Ishikawa (cell line): ENCODE results near the gene NFILZ.

Source experiments
- CEBPB ChIP-seq: IDR thresholded peaks from 2 replicates; pipeline ENCODE4 v1.6.1; 2012
- CREB1 ChIP-seq: IDR thresholded peaks from 2 replicates; pipeline ENCODE4 v1.6.1; 2012; ENCODE audit warnings: low read depth
- EGR1 ChIP-seq: IDR thresholded peaks from 2 replicates; pipeline ENCODE4 v1.6.1; 2012
- EP300 ChIP-seq: IDR thresholded peaks from 2 replicates; pipeline ENCODE4 v1.6.1; 2012; ENCODE audit warnings: borderline replicate concordance
- FOXM1 ChIP-seq: IDR thresholded peaks from 2 replicates; pipeline ENCODE4 v1.6.1; 2012; ENCODE audit warnings: low read depth, borderline replicate concordance
- MAX ChIP-seq: IDR thresholded peaks from 2 replicates; pipeline ENCODE4 v1.6.1; 2012
- NFIC ChIP-seq: IDR thresholded peaks from 2 replicates; pipeline ENCODE4 v1.6.1; 2012
- RAD21 ChIP-seq: IDR thresholded peaks from 2 replicates; pipeline ENCODE4 v1.6.1; 2012; ENCODE audit warnings: low read depth
- REST ChIP-seq: IDR thresholded peaks from 2 replicates; pipeline ENCODE4 v1.6.1; 2012; ENCODE audit warnings: low read depth, mild to moderate bottlenecking
- TAF1 ChIP-seq: IDR thresholded peaks from 2 replicates; pipeline ENCODE4 v1.6.1; 2012; ENCODE audit warnings: low read depth, mild to moderate bottlenecking
- TCF12 ChIP-seq: IDR thresholded peaks from 2 replicates; pipeline ENCODE4 v1.6.1; 2012; ENCODE audit warnings: low read depth
- TEAD4 ChIP-seq: IDR thresholded peaks from 2 replicates; pipeline ENCODE4 v1.6.1; 2012
- USF1 ChIP-seq: IDR thresholded peaks from 2 replicates; pipeline ENCODE4 v1.6.1; 2012
- YY1 ChIP-seq: IDR thresholded peaks from 2 replicates; pipeline ENCODE4 v1.6.1; 2012; ENCODE audit warnings: low read depth
- ZBTB7A ChIP-seq: IDR thresholded peaks from 2 replicates; pipeline ENCODE4 v1.6.1; 2012; ENCODE audit warnings: low read depth

NFILZ gene

GRCh38 chr19:8630796-8631424, 477 bp downstream of the NFILZ start:
- no peak for TF ChIP-seq TAF1
- TF ChIP-seq NFIC = peak; percentile 80
- peak; percentile 67 for TF ChIP-seq TEAD4
- no peak for TF ChIP-seq RAD21
- TF ChIP-seq FOXM1 = 0 out of 2 replicates have a peak, but pooled peaks have one; percentile 47
- peak; percentile 84 for TF ChIP-seq TCF12
- TF ChIP-seq EP300 = peak; percentile 76
- TF ChIP-seq MAX = no peak

GRCh38 chr19:8631425-8631819, 989 bp downstream of the NFILZ start:
- TF ChIP-seq TCF12 (peak; percentile 21), CREB1 (no peak), EGR1 (no peak), NFIC (peak; percentile 4; the same call in 1 of the 2 replicates)

GRCh38 chr19:8635422-8635821, 5.0 kb downstream of the NFILZ start:
- TF ChIP-seq CEBPB = no peak
- TF ChIP-seq RAD21 = no peak
- TF ChIP-seq USF1 = no peak
- no peak for TF ChIP-seq MAX
- no peak for TF ChIP-seq CREB1
- TF ChIP-seq EGR1 = no peak
- TF ChIP-seq TEAD4 = no peak
- no peak for TF ChIP-seq REST

- TF ChIP-seq EP300 (peak; percentile 34; the same call in 1 of the 2 replicates), RAD21 (no peak), YY1 (no peak), EGR1 (no peak), CEBPB (0 out of 2 replicates have a peak, but pooled peaks have one; percentile 49), TCF12 (0 out of 2 replicates have a peak, but pooled peaks have one; percentile 30), FOXM1 (no peak), CREB1 (no peak), TEAD4 (peak; percentile 58), USF1 (no peak), NFIC (peak; percentile 56; the same call in 1 of the 2 replicates), ZBTB7A (no peak), REST (no peak), MAX (no peak), TAF1 (no peak)
Observed at GRCh38 chr19:8638078-8638619, 7.7 kb downstream of the NFILZ start.

GRCh38 chr19:8639821-8640401, 9.5 kb downstream of the NFILZ start:
- TF ChIP-seq MAX (no peak), TCF12 (peak; percentile 39; the same call in 1 of the 2 replicates), REST (no peak), USF1 (no peak), TAF1 (no peak), NFIC (no peak), ZBTB7A (no peak), EGR1 (no peak), EP300 (peak; percentile 29; the same call in 1 of the 2 replicates), TEAD4 (no peak), RAD21 (no peak), YY1 (no peak)
